NCI-H2081 treated with DMSO at 0.1 percent for 48 hours (cell line): ENCODE data around the gene HPD.
"Not testable (repeated sequence)": the region's sequence is repeated elsewhere in the genome, so short reads cannot be mapped to it uniquely, and the experiment has no call there.

Source experiments
- DNase-seq: peaks from one replicate; lab custom pipeline; 2025; lab: John Stamatoyannopoulos, UW

Gene HPD

GRCh38 chr12:121798787-121799155 is 59.9 kb downstream of the HPD start:
- no peak for DNase-seq

GRCh38 chr12:121797937-121798786 is 60.5 kb downstream of the HPD start:
- peak; percentile 71 for DNase-seq

- no peak for DNase-seq
These were observed 61.6 kb downstream of the HPD start for GRCh38 chr12:121796855-121797751.

- DNase-seq = no peak
These were observed 63.4 kb downstream of the HPD start for GRCh38 chr12:121795034-121795968.

- DNase-seq = no peak
These were observed 64.1 kb downstream of the HPD start for GRCh38 chr12:121794534-121795033.

- DNase-seq = peak; percentile 56
These were observed 64.7 kb downstream of the HPD start for GRCh38 chr12:121793838-121794533.

- no peak for DNase-seq
These were observed 65.2 kb downstream of the HPD start, which contains the start of gene RHOF for GRCh38 chr12:121793440-121793837. RHOF (minus strand) TSS chr12:121793688; CDS start chr12:121793633, 55 bp downstream.

- DNase-seq = no peak
These were observed 65.8 kb downstream of the HPD start for GRCh38 chr12:121792607-121793439.

- DNase-seq = no peak
These were observed 66.7 kb downstream of the HPD start for GRCh38 chr12:121791671-121792551.

GRCh38 chr12:121790785-121791184 is 67.9 kb downstream of the HPD start:
- DNase-seq = not testable (repeated sequence)

- no peak for DNase-seq
These were observed 68.6 kb downstream of the HPD start for GRCh38 chr12:121789800-121790728.
